Right lobe of liver (tissue), 4 donors: Measurements from ENCODE around the gene BIN2.

ENCODE experiments used
- CTCF ChIP-seq, 4 donors: fragments of 200-600 bp in 3 of 4; fragments of 450-650 bp in 1 of 4; IDR thresholded peaks; one replicate each; pipeline versions ENCODE4 v1.5.1 to v1.8.0; 2016 to 2022; ENCODE audit warnings: antibody characterized with exemption in 4 of 4, mild to moderate bottlenecking in 2 of 4
- POLR2A ChIP-seq: fragments of 450-650 bp; IDR thresholded peaks from one replicate; pipeline ENCODE4 v1.6.1; 2017; ENCODE audit warnings: antibody characterized with exemption, mild to moderate bottlenecking
- donor health status: DM: no; HTN: no; CAD: no.
- donor health status: DM: no; HTN: no; CAD: no.
- donor health status: DM: no; HTN: yes; CAD: no.

- TF ChIP-seq POLR2A (no peak), CTCF (IDR thresholded peaks at IDR 0.05) (no peak)
Observed at GRCh38 chr12:51365276-51365675, 41.3 kb upstream of the BIN2 start.
